ENCODE results near the gene IGFBPL1.
"Not testable (repeated sequence)": the region's sequence is repeated elsewhere in the genome, so short reads cannot be mapped to it uniquely, and the experiment has no call there.

IGFBPL1 gene

DNA sequence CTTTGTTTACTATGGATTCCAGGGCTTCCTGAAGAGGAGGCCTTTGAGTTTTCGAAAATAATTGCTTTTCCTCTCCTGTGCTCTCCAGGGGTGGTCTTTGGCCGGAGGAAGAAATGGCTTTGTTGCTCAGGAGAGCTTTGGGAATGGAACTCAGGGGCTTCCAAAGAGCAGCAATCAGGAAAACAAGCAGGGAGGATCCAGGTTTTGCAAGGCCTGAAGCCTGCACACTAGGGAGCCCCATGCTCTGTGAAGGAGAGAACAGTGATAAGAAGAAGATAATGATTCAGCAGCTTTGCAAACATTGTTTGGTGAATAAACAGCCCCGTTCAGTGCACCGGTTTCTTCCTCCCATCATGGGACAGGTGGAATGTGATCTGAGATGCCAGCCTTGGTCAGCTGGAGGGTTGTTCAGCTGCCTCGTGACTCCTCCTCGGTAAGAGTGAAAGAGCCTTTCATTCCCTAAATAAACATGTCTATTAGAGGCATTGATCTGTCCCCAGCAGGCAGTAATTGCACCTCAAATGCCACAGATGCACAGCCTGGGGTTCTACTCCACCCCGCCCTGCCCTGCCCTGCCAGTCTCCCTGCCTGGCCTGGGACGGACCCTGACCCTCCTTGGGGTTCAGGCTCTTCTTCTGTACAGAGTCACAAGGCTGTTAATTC is 43.3 kb downstream of the IGFBPL1 start:
- H3K4me3 ChIP-seq (ENCODE audit: low read depth, low read length) = no peak overlapping the region

DNA sequence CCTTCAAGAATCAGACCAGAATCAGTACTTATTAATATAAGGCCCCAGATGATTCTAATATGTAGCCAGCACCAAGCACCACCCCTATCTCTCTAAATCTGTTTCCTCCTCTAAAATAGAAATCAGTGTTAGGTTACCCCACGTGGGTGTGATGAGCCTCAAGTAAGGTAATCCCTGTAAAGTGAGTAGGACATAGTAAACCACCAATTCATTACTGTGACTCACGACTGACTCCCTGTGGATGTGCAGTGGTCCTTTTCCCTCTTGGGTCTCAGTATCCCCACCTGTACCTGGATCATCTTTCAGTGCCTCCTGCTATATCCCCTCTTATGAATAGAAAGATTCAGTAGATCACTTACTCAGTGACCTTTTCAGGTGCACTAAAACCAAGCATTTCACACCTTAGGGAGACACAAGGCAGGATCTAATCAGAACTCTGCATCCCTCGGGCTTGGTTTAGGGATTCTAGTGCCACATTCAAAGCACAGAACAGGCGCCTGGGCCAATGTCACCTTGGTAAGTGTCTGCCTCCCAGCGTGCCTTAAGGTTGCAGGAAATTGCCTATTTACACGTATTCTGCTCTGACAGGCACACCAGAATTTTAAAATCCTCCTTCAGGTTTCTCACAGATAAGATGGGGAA is 43.9 kb downstream of the IGFBPL1 start:
- no peak overlapping the region for H3K4me3 ChIP-seq (ENCODE audit: low read depth, low read length)

DNA sequence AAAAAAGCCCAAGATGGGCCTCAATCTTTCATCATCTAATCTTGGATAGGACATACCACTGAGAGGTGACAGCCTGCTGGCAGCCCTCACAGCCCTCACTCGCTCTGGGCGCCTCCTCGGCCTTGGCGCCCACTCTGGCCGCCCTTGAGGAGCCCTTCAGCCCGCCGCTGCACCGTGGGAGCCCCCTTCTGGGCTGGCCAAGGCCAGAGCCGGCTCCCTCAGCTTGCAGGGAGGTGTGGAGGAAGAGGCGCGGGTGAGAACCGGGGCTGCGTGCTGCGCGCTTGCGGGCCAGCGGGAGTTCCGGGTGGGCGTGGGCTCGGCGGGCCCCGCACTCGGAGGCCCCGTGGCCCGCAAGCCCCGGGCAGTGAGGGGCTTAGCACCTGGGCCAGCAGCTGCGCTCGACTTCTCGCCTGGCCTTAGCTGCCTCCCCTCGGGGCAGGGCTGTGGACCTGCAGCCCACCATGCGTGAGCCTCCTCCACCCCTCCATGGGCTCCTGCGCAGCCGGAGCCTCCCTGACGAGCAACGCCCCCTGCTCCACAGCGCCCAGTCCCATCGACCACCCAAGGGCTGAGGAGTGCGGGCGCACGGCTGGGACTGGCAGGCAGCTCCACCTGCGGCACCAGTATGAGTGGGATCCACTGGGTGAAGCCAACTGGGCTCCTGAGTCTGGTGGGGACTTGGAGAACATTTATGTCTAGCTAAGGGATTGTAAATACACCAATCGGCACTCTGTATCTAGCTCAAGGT is 46.7 kb downstream of the IGFBPL1 start:
- H3K4me3 ChIP-seq (ENCODE audit: low read depth, low read length) = not testable (repeated sequence)

DNA sequence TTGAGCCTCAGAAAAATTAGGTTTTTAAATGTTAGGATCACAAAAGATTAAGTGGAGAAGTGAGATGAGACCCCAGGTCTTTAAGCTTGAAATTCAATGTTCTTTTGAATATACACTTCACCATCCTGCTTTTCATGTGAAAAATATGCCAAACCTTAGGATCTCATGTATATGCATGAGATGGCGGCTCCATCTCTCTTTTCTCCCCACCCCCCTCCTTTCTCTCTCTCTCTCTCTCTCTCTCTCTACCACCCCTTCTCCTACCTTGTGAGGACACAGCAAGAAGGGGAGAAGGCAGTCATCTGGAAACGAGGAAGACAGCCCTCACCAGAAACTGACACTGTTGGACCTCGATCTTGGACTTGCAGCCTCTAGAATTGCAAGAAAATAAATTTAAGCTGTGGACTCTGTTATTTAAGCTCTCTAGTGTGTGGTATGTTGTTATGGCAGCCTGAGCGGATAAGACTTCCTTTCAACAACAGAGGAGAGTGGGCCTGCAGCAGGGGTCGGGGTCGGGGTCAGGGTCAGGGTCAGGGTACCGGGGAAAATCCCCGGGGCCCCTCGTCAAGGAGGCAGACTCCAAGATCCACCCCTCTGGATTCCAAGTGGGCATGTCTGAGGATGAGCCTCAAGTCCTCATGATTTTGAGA is 48.1 kb downstream of the IGFBPL1 start:
- H3K4me3 ChIP-seq (ENCODE audit: low read depth, low read length) = no peak overlapping the region

DNA sequence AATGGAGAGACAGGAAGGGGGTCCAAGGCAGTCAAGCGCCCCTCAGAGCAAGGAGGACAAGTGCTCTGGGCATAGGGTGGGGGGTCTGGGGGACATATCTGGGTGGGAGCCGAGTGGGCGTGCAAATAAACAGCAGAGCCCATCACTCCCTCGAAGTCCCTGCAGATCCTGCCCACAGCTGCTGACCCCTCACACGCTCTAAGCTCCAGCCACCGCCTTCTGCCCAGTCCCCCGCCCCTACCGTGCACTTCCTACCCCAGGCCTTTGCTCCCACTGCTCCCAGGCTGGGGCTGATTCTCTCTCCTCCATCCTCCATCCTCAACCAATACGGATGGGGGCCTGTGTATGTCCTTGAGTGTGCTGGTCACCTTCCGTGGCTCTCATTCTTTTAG is 48.7 kb downstream of the IGFBPL1 start:
- H3K4me3 ChIP-seq (ENCODE audit: low read depth, low read length) = no peak overlapping the region

DNA sequence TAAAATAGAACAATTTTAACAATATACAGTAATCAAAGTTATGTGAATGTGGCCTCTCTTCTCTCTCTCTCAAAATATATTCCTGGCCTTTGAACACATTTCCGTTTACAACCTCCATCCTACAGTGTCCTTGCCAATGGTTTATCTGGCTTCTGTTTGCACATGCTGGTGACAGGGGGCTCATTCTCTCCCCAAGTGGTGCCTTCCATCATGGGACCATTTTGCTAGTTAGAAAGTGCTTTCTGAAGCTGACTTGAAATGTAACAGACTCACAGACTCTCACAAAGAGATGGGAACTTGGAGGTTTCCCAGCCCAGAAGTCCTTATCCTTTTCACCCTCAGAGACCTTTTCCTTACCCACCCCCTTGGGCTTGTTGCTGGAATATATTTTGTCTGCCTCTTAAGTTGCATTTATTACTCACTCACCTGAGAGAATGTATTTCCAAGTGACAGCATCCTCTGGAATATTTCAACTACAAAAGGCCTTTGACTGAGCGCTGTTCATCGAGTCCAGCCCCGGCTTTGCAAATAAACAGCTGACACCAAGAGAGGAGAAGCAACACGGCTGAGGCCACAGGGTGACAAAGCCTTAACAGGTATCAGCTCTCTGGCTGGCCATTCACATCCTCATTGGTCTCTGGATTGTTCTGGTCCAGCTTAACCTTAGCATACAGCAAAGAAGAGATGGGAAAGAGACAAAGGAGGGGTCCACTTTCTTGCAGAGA is 49.2 kb downstream of the IGFBPL1 start:
- no peak overlapping the region for H3K4me3 ChIP-seq (ENCODE audit: low read depth, low read length)

DNA sequence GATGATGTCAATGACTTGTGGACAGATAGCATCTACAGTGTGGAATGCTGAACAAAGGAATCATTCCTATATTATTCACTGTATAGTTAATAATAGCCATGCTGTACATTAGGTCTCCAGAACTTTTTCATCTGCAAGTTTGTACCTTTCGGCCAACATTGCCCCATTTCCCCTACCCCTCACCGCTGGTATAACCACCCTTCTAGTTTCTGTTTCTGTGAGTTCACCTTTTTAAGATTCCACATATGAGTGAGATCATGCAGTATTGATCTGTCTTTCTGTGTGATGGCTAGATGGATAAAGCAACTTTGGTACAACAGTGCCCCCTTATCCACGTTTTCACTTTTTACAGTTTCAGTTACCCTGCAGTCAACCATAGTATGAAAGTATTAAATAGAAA is 50.6 kb downstream of the IGFBPL1 start:
- H3K4me3 ChIP-seq (ENCODE audit: low read depth, low read length) = no peak overlapping the region

DNA sequence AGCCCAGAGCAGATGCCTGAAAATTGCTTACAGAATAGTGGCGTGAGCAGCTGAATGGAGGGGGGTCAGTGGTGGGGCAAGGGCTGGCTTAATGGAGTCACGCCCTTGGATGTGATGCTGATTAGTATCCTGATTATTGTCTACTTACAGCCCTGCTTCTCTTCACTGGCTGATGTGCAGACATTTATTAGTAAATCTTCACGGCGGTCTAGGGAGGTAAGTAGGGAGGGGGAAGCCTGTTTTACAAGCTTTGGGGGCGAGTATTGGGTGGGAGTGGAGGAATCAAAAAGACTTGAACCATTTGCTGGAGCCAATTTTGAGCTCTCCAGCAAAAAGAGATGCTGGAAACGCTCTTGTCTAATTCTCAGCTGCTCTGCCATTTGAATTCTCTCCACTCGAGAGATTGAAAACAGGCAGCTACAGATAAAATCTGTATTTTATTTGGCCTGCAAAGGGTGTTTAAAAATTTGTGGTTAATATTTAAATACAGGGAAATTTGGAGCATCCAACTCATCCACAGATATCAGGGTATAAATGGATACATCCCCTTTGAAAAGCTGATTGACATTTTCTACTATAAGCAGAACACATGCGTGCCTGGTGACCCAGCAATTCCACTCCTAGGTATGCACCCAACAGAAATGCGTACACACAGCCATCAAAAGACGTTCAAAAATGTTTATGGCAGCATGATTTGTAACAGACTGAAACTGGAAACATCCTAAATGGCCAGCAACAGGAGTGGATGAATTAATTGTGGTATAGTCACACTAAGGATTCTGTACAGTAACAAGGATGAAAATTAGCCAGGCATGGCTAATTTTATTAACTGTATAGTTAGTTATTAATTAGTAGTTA is 51.3 kb downstream of the IGFBPL1 start:
- H3K4me3 ChIP-seq (ENCODE audit: low read depth, low read length) = no peak overlapping the region

DNA sequence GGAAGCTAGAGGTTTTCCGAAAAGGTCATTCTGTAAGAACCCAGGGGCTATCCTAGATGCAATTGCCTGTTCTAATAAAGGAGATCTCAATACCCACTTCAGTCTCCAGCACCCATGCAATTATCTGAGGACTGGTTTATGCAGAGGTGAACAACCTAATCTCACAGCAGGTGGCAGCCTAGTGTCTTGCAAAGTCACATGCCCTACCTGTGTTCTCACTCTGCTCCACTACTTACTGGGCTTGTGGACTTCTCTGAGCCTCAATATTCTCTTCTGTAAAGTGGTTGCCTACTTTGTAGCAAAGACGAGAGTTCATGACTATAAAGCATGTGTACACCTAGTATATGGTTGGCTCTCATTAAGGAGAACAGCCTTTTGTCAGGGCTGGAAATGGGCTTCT is 52.8 kb downstream of the IGFBPL1 start:
- H3K4me3 ChIP-seq (ENCODE audit: low read depth, low read length) = no peak overlapping the region

DNA sequence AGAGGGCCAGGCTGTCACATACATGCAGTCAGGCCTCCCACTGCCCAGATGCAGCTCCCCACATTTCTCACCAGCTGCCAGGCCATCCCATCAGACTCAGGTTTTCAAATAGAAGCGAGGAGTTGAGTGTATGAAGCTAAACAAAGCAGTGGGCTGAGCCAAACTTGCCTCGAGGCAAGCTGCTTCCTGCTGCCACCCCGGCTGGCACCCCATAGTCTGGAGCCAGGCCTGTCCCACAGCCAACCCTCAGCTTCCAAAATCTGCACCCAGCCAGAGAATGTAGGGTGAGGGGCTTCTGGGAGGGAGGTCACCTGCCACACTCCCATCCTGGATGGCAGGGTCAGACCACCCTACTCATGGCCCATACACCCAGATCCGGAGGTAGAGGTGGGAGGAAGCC is 54.1 kb downstream of the IGFBPL1 start:
- no peak overlapping the region for H3K4me3 ChIP-seq (ENCODE audit: low read depth, low read length)

DNA sequence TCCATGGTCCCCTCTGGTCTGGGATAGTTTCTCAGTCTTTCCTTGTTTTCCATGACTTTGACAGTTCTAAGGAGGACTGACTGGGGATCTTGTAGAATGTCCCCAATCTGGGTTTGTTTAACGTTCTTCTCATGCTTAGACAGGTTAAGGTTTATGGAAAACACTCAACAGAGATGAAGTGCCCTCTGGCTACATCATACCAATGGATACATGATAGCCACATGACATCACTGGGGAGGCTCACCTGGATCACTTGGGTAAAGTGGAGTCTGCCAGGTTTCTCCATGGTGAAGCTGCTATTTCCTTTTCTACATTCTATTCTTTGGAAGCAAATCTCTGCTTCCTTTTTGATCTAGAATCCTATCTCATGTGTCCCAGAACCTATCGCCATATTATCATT is 55.5 kb downstream of the IGFBPL1 start:
- no peak overlapping the region for H3K4me3 ChIP-seq (ENCODE audit: low read depth, low read length)

DNA sequence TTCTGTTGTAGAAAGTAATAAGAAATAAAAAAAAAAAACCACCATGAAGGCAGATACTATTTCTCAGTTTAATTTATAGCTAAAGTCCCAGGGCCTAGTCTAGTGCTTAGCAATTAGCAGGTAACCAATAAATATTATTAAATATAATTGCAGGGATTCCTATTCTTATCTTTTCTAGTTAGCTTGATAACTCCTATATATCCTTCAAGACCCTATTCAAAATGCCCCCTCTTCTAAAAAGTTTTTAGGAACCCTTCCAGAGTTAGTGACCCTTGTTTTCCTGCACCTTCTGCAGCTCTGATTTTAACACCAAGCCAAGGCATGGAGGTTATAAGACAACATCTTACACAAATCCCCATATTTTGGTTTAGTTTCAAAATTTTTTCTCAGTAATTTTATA is 56.4 kb downstream of the IGFBPL1 start:
- no peak overlapping the region for H3K4me3 ChIP-seq (ENCODE audit: low read depth, low read length)

DNA sequence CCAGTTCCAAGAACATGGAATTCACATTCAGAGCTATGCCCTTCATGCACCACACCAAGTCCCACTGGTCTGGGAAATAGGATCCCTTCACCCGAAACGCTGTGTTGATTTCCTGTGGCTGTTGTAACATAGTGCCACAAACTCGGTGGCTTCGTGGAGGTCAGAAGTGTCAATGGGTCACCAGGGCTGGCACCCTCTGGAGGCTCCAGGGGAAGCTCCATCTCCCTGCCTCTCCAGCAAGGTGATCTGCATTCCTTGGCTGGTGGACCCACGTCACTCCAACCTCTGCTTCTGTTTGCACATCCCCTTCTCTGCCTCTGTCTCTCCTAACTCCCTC is 60.7 kb downstream of the IGFBPL1 start:
- no peak overlapping the region for H3K4me3 ChIP-seq (ENCODE audit: low read depth, low read length)

DNA sequence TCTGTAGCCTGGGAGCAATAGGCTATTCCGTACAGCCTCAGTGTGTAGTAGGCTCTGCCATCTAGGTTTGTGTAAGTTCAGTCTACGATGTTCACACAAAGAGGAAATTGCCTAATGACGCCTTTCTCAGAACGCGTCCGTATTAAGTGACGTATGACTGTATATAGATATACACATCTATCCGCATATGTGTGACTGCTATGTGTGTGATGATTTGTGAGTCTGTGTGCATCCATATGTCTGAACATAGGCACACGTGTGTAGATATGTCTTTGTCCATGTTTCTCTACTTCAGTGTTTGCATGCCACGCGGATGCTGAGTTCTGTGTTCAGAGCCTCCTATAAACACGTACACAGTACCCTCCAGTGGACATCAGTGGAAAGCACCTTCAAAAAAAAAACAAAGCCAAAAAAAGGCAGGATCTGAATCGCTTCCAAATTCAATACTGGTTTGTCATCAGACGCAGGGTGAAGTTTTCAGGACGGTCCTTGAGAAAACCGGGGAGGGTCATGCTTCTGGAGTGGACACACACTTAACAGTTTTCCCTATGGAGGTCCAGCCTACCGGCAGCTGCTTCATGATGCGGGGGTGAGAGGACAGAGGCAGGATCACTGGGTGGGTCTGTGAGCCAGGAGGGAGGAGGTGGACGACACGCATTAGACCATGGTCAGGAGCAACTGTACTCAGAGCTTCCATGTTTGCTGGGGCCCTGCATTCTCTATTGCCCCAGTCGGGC is 61.2 kb downstream of the IGFBPL1 start:
- no peak overlapping the region for H3K4me3 ChIP-seq (ENCODE audit: low read depth, low read length)

DNA sequence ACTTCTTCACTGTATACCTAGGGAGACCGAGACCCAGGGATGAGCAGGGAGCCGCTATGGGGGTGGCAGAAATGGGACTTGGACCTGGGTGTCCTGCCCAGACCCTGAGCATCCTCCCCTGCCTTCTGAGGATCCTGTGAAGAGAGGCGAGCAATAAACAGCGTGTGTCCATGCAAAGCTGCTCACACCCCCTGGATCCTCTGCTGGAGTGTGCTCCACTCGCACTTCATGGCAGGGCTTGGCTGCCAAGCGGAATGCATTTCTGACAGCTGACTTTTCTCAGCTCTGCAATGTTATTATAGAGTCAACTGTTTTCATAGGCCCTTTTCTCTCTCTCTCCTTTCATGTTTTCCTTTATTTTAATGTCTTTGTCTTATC is 62.8 kb downstream of the IGFBPL1 start:
- H3K4me3 ChIP-seq (ENCODE audit: low read depth, low read length) = no peak overlapping the region

DNA sequence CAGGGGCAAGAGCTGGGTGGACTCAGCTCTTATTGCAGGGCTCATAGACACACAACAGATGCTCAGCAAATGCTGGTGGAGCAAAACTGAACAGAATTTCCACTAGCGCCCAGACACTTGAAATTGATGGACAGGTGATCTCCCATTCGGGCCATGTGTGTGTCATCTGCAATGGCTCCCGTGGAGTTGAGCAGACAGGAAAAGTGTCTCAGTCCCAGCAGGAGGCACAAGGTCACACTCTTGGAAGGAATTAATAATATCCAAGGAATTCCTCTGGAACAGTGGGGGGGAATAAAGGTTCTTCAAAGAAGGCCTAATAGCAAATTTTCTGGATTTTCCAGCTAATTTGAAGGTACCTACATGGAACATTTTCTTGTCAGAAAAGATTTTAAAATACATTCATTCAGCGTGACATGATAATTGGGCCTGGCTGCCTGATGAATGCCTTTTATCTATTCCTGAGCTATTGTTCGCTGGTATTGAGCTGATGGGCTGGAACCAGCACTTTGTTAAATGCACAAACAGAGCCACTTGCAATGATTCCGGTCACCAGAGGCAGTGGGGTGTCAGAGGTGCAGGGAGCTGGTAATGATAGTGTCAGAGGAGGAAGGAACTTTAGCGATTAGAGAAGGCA is 63.3 kb downstream of the IGFBPL1 start:
- no peak overlapping the region for H3K4me3 ChIP-seq (ENCODE audit: low read depth, low read length)

DNA sequence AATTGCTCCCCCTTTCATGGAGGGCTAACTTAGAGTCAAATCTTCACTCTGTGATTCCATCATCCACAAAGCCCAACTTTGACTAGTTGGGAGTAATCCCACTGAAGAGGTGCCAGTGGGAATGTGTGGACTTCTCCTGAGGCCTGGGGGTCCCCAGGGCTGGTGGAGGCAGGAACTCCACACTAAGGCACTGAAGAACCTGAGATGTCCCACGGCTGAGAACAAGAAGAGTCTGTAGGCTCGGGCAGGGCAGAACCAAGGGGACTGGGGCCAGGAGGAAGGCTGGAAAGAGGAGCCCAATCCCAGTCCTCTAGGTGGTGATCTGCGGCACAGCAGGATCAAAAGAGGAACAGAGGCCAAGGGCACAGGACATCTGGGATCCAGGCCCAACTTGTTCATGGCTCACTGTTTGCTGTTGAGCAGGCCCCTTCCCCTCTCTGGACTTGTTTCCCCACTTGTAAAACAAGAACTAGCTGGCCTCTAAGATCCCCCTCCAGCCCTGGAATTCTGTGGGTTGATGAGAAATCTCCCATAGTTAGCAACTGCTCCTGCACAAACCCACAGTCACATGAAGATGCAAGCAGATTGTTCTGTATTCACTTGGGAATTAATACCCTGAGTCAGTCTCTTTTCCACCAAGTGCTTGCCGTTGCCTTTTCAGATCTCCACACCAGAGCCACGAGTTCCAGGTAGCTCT is 64.4 kb downstream of the IGFBPL1 start:
- no peak overlapping the region for H3K4me3 ChIP-seq (ENCODE audit: low read depth, low read length)

DNA sequence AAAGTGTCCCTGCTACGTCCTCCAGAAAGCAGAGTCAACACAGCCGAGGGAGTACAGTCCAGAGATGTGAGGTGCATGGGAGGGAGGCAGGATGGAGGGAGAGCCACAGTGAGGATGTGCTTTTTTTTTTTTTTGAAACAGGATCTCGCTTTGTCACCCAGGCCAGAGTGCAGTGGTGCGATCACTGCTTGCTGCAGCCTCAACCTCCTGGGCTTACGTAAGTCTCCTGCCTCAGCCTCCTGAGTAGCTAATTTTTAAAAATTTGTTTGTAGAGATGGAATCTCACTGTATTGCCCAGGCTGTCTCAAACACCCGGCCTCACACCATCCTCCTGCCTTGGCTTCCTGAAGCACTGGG is 65.0 kb downstream of the IGFBPL1 start:
- H3K4me3 ChIP-seq (ENCODE audit: low read depth, low read length) = no peak overlapping the region

Data from iPS-11a (cell line).